Activated T-cell treated with anti-CD3 and anti-CD28 coated beads for 24 hours (primary cell): Measurements from ENCODE around the gene CLINT1.

Experiments
- DNase-seq: peaks from one replicate; pipeline ENCODE4 v3.0.0-alpha.2; 2020; ENCODE audit warnings: low read depth

CLINT1 gene

GRCh38 chr5:157820593-157821252, 38.2 kb downstream of the CLINT1 start:
- no peak for DNase-seq

GRCh38 chr5:157819502-157820115, 39.3 kb downstream of the CLINT1 start:
- DNase-seq: no peak

GRCh38 chr5:157818368-157818767, 40.6 kb downstream of the CLINT1 start:
- no peak for DNase-seq

GRCh38 chr5:157817928-157818327, 41.0 kb downstream of the CLINT1 start:
- DNase-seq: no peak

- DNase-seq: no peak
Measured at GRCh38 chr5:157817387-157817702, 41.6 kb downstream of the CLINT1 start.

- DNase-seq: no peak
Measured at GRCh38 chr5:157816682-157817386, 42.1 kb downstream of the CLINT1 start.

- DNase-seq: no peak
Measured at GRCh38 chr5:157812086-157812485, 46.9 kb downstream of the CLINT1 start.

GRCh38 chr5:157808043-157808442, 50.9 kb downstream of the CLINT1 start:
- DNase-seq: no peak

- no peak for DNase-seq
Measured at GRCh38 chr5:157802736-157803135, 56.2 kb downstream of the CLINT1 start.

- DNase-seq: no peak
Measured at GRCh38 chr5:157800137-157800536, 58.8 kb downstream of the CLINT1 start.

- DNase-seq: no peak
Measured at GRCh38 chr5:157799578-157799977, 59.4 kb downstream of the CLINT1 start.

- no peak for DNase-seq
Measured at GRCh38 chr5:157793301-157793700, 65.6 kb downstream of the CLINT1 start.

GRCh38 chr5:157785801-157786200, 73.1 kb downstream of the CLINT1 start:
- DNase-seq: no peak

- DNase-seq: no peak
Measured at GRCh38 chr5:157779221-157779620, 79.7 kb downstream of the CLINT1 start.

- no peak for DNase-seq
Measured at GRCh38 chr5:157778121-157778805, 80.7 kb downstream of the CLINT1 start.

GRCh38 chr5:157772127-157772526, 86.8 kb downstream of the CLINT1 start:
- no peak for DNase-seq

- no peak for DNase-seq
Measured at GRCh38 chr5:157770665-157771064, 88.3 kb downstream of the CLINT1 start.

- no peak for DNase-seq
Measured at GRCh38 chr5:157767689-157768088, 91.3 kb downstream of the CLINT1 start.

GRCh38 chr5:157766902-157767301, 92.0 kb downstream of the CLINT1 start:
- no peak for DNase-seq

GRCh38 chr5:157766442-157766841, 92.5 kb downstream of the CLINT1 start:
- DNase-seq: no peak

GRCh38 chr5:157764531-157764930, 94.4 kb downstream of the CLINT1 start:
- DNase-seq: no peak

GRCh38 chr5:157761690-157762621, 97.0 kb downstream of the CLINT1 start:
- DNase-seq: no peak
